Measurements from ENCODE around the gene PHYKPL. TPM values are rescaled to one million over a fixed set of nuclear protein-coding genes. Genes with fewer than 3 reads are reported as not detected.

PHYKPL gene
- total RNA-seq, 4 donors from 2014 or later, result 25.0 to 54.6 (median 33.7) TPM

- H3K27me3 ChIP-seq, result no peaks in the 10 kb centered on the region
- in situ Hi-C loops (cut with MboI; ENCODE audit: low sequenced_read_pairs in 4 of 4), result no loop called here
- H3K4me3 ChIP-seq, result peak overlapping the region; percentile 62 to 79 (median 70)
- intact Hi-C loops (cut with DNase I; ENCODE audit: low total_unique reads), result loop anchor here (5.0 kb wide), 1 partner anchor 84 kb away; no protein-coding TSS in a partner anchor
- TF ChIP-seq POLR2A (IDR thresholded peaks at IDR 0.05) (no peak), CTCF (IDR thresholded peaks at IDR 0.05 in 4 of 5, conservative IDR thresholded peaks at IDR 0.05 in 1 of 5) (no peak)
- peaks cover 3 to 50% of the 10 kb centered on the region in 2 donors for H3K36me3 ChIP-seq
- DNase-seq, result peak in 1 of 2 donors; percentile 53
- H3K27ac ChIP-seq, result peak overlapping the region; percentile 82 to 92 (median 88)
- no peaks in the 10 kb centered on the region for H3K9me3 ChIP-seq
- ATAC-seq, result no peak
- peaks cover 26 to 32% of the 10 kb centered on the region in 2 donors for H3K4me1 ChIP-seq
Measured at GRCh38 chr5:178206166-178207101, 26.2 kb downstream of the PHYKPL start.

DNA sequence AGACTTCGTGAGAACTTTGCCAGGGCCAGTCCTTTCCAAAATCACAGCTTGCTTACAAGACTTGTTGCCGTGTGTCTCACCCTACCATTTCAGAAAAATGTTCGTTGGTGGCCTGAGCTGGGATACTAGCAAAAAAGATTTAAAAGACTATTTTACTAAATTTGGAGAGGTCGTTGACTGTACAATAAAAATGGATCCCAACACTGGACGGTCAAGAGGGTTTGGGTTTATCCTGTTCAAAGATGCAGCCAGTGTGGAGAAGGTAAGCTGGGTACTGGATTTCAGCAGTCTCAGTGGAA is 26.9 kb downstream of the PHYKPL start:
- intact Hi-C loops (cut with DNase I; ENCODE audit: low total_unique reads) (loop anchor here (5.0 kb wide), 1 partner anchor 83 kb away; no protein-coding TSS in a partner anchor), in situ Hi-C loops (cut with MboI; ENCODE audit: low sequenced_read_pairs in 4 of 4) (no loop called here)
- Histone ChIP-seq H3K27me3 (no peaks in the 10 kb centered on the region), H3K9me3 (no peaks in the 10 kb centered on the region), H3K27ac (peak overlapping the region; percentile 82 to 92 (median 88)), H3K4me1 (peaks cover 26 to 32% of the 10 kb centered on the region in 2 donors), H3K36me3 (peaks cover 0 to 43% of the 10 kb centered on the region in 2 donors), H3K4me3 (peak overlapping the region; percentile 62 to 79 (median 70))
- DNase-seq (no peak), ATAC-seq (no peak)
- TF ChIP-seq POLR2A (IDR thresholded peaks at IDR 0.05) (no peak), CTCF (IDR thresholded peaks at IDR 0.05 in 4 of 5, conservative IDR thresholded peaks at IDR 0.05 in 1 of 5) (no peak)

DNA sequence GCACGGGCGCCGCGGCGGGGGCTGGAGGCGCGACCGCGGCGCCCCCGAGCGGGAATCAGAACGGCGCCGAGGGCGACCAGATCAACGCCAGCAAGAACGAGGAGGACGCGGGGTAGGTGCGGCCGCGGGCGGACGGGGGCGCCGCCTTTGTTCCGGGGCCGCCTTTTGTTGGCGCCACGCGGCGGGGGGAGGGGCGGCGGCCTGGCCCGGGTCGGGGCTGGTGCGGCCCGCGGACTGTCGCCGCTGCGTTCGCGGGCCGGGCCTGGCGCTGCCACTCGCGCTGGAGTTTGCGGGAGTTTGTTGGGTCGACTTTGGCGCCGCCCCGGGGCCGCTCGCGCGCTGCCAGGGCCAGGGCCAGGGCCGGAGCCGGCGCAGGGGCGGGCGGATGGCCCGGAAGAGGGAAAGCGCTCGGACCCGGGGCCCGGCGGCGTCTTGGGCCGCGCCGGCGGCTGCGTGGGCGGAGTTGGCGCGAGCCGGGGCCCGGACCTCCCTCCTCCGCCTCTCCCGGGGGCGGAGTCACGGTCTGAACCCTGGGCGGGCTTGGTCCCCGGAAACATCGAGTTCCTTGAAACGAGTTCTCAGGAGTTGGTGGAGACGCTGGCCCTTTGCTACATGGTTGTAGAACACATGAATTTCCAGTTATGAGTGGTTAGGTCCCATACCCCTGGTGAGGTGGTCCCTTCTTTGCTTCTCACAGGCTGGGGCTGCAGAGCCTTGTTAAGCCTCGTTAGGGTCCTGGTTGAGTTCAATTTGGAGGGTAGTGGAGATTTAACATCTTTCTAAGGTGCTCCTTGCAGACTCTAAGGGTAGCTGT is 27.5 kb downstream of the PHYKPL start:
- H3K27me3 ChIP-seq, result no peaks in the 10 kb centered on the region
- no peaks in the 10 kb centered on the region for H3K9me3 ChIP-seq
- ATAC-seq, result peak; percentile 28 to 43
- peak overlapping the region; percentile 62 to 79 (median 70) for H3K4me3 ChIP-seq
- DNase-seq, result peak; percentile 50 to 72
- peaks cover 0 to 37% of the 10 kb centered on the region in 2 donors for H3K36me3 ChIP-seq
- H3K4me1 ChIP-seq, result peaks cover 26 to 32% of the 10 kb centered on the region in 2 donors
- intact Hi-C loops (cut with DNase I; ENCODE audit: low total_unique reads) (loop anchor here (1.0 to 5.0 kb wide), 3 partner anchors 28 to 83 kb away; no protein-coding TSS in a partner anchor), in situ Hi-C loops (cut with MboI; ENCODE audit: low sequenced_read_pairs in 4 of 4) (no loop called here)
- H3K27ac ChIP-seq, result peak overlapping the region; percentile 82 to 92 (median 88)
- TF ChIP-seq POLR2A (IDR thresholded peaks at IDR 0.05) (peak; percentile 57 to 61), CTCF (IDR thresholded peaks at IDR 0.05 in 4 of 5, conservative IDR thresholded peaks at IDR 0.05 in 1 of 5) (no peak)

GRCh38 chr5:178204182-178204934 is 28.2 kb downstream of the PHYKPL start, which contains the start of gene HNRNPAB:
TSS of gene HNRNPAB (plus strand) at chr5:178204533. CDS start at chr5:178204838, 305 bp downstream.
- DNase-seq (peak; percentile 94 to 97), ATAC-seq (peak; percentile 89 to 92)
- Histone ChIP-seq H3K4me1 (peaks cover 26 to 32% of the 10 kb centered on the region in 2 donors), H3K27me3 (no peaks in the 10 kb centered on the region), H3K27ac (peak within 1 kb of the TSS; percentile 82 to 92 (median 88)), H3K36me3 (peaks cover 0 to 29% of the 10 kb centered on the region in 2 donors), H3K4me3 (peak within 1 kb of the TSS; percentile 62 to 79 (median 70)), H3K9me3 (no peaks in the 10 kb centered on the region)
- TF ChIP-seq POLR2A (IDR thresholded peaks at IDR 0.05) (peak; percentile 100), CTCF (IDR thresholded peaks at IDR 0.05 in 4 of 5, conservative IDR thresholded peaks at IDR 0.05 in 1 of 5) (no peak)
- intact Hi-C loops (cut with DNase I; ENCODE audit: low total_unique reads) (loop anchor here (1.0 kb wide), 2 partner anchors 29 to 50 kb away; no protein-coding TSS in a partner anchor), in situ Hi-C loops (cut with MboI; ENCODE audit: low sequenced_read_pairs in 4 of 4) (no loop called here)

Data from gastrocnemius medialis (tissue), 4 donors.